Gastroesophageal sphincter (tissue), 3 donors: ENCODE data around the gene BTBD9.

Source experiments
- EP300 ChIP-seq: sonication (generic); formaldehyde crosslinking; IDR thresholded peaks from one replicate; pipeline ENCODE4 v1.6.1; 2017; ENCODE audit warnings: antibody characterized with exemption, mild to moderate bottlenecking
- POLR2A ChIP-seq, 2 donors: fragments of 450-650 bp; IDR thresholded peaks; one replicate each; pipeline ENCODE4 v1.6.1; 2017; ENCODE audit warnings: antibody characterized with exemption in 2 of 2, mild to moderate bottlenecking in 2 of 2, moderate library complexity in 1 of 2
- POLR2AphosphoS5 ChIP-seq: sonication (generic); formaldehyde crosslinking; IDR thresholded peaks from one replicate; pipeline ENCODE4 v1.6.1; 2017; ENCODE audit warnings: antibody characterized with exemption
- TF ChIP-seq, protein P1 (sequence below), 4 experiments: fragments of 200-600 bp in 2 of 4; fragments of 450-650 bp in 2 of 4; sonication (generic) in 1 of 4; IDR thresholded peaks; one replicate each; pipeline ENCODE4 v1.5.1; 2017 to 2019; ENCODE audit warnings: antibody characterized with exemption in 4 of 4, mild to moderate bottlenecking in 2 of 4, moderate library complexity in 2 of 4

DNA sequence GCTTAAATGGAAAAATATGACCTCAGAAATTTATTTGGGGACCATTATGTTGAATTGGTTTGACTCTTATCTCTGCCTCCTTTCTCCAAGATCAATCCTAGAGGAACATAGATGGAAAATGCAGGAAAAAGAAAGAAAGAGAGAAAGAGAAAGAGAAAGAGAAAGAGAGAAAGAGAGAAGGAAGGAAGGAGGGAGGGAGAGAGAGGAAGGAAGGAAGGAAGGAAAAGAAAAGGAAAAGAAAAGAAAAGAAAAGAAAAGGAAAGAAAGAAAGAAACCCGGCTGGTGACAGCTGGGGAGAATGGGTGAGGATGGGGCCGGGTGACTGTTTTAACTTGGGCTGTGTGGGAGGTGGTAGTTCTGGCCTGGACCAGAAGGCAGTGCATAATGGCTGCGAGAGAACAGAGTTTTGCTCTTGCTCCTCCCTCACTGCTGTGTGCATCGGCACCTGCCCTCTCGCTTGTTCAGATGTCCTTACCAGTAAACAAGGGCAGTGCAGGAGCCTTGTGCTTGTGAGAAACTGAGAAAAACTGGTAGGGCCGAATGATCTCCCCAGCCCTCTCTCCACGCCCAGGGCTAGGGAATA, 38.5 kb upstream of the BTBD9 start:
- TF ChIP-seq, protein P1, sequence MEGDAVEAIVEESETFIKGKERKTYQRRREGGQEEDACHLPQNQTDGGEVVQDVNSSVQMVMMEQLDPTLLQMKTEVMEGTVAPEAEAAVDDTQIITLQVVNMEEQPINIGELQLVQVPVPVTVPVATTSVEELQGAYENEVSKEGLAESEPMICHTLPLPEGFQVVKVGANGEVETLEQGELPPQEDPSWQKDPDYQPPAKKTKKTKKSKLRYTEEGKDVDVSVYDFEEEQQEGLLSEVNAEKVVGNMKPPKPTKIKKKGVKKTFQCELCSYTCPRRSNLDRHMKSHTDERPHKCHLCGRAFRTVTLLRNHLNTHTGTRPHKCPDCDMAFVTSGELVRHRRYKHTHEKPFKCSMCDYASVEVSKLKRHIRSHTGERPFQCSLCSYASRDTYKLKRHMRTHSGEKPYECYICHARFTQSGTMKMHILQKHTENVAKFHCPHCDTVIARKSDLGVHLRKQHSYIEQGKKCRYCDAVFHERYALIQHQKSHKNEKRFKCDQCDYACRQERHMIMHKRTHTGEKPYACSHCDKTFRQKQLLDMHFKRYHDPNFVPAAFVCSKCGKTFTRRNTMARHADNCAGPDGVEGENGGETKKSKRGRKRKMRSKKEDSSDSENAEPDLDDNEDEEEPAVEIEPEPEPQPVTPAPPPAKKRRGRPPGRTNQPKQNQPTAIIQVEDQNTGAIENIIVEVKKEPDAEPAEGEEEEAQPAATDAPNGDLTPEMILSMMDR (IDR thresholded peaks at IDR 0.05), result no peak
- TF ChIP-seq POLR2A (IDR thresholded peaks at IDR 0.05) (no peak), EP300 (no peak), POLR2AphosphoS5 (no peak)
